Measurements from ENCODE around the gene EXOSC2.

EXOSC2 gene

GRCh38 chr9:130745829-130746228 lies 52.2 kb downstream of the EXOSC2 start:
- no peak overlapping the region for H3K4me3 ChIP-seq (ENCODE audit: low read depth, low read length)
- DNase-seq (ENCODE audit: low read depth), result no peak
- no peak for TF ChIP-seq CTCF (IDR thresholded peaks at IDR 0.05; ENCODE audit: low read depth, low read length, missing control alignments)
- in situ Hi-C loops (cut with HindIII; ENCODE audit: low sequenced_read_pairs), result no loop called here

- DNase-seq (ENCODE audit: low read depth), result no peak
- H3K4me3 ChIP-seq (ENCODE audit: low read depth, low read length), result no peak overlapping the region
- no peak for TF ChIP-seq CTCF (IDR thresholded peaks at IDR 0.05; ENCODE audit: low read depth, low read length, missing control alignments)
- in situ Hi-C loops (cut with HindIII; ENCODE audit: low sequenced_read_pairs), result no loop called here
These were observed 53.0 kb downstream of the EXOSC2 start for GRCh38 chr9:130746434-130747212.

GRCh38 chr9:130751631-130752355 lies 58.2 kb downstream of the EXOSC2 start:
- no peak for DNase-seq (ENCODE audit: low read depth)
- TF ChIP-seq CTCF (IDR thresholded peaks at IDR 0.05; ENCODE audit: low read depth, low read length, missing control alignments), result no peak
- no peak overlapping the region for H3K4me3 ChIP-seq (ENCODE audit: low read depth, low read length)
- in situ Hi-C loops (cut with HindIII; ENCODE audit: low sequenced_read_pairs), result no loop called here
